Fibroblast of the aortic adventitia (primary cell): ENCODE data around the gene GABRG2. TPM values are rescaled to one million over a fixed set of nuclear protein-coding genes. Genes with fewer than 3 reads are reported as not detected.

Experiments
- DNase-seq: peaks from one replicate; pipeline ENCODE4 v3.0.0-alpha.2; 2010; ENCODE audit warnings: low read depth
- H3K4me3 ChIP-seq: 2 replicates; pipeline ENCODE4 v1.5.1; 2011; ENCODE audit warnings: low read depth, mild to moderate bottlenecking, control low read depth, low read length, moderate library complexity
- CTCF ChIP-seq: IDR thresholded peaks from 2 replicates; pipeline ENCODE4 v1.5.1; 2011; ENCODE audit warnings: mild to moderate bottlenecking, low read length, control low read depth, inconsistent platforms; ENCODE audit not compliant: insufficient read depth
- total RNA-seq: library from RNA; depleted of rRNA; stranded (reverse); fragments of >200 nt; gene quantifications from 2 replicates; pipeline ENCODE4 v1.2.3, GENCODE V29; 2012; ENCODE audit warnings: low replicate concordance

The GABRG2 gene
- total RNA-seq, 1 donor: not detected

GRCh38 chr5:162174358-162174974 is 106.9 kb downstream of the GABRG2 start:
- no peak for TF ChIP-seq CTCF
- H3K4me3 ChIP-seq: no peak overlapping the region
- DNase-seq: no peak

GRCh38 chr5:162187371-162187770 is 119.8 kb downstream of the GABRG2 start:
- H3K4me3 ChIP-seq: no peak overlapping the region
- no peak for DNase-seq
- TF ChIP-seq CTCF: no peak

- TF ChIP-seq CTCF: no peak
- no peak overlapping the region for H3K4me3 ChIP-seq
- DNase-seq: no peak
Measured at GRCh38 chr5:162189719-162190118, 122.1 kb downstream of the GABRG2 start.

GRCh38 chr5:162193012-162193411 is 125.4 kb downstream of the GABRG2 start:
- DNase-seq: no peak
- no peak for TF ChIP-seq CTCF
- no peak overlapping the region for H3K4me3 ChIP-seq

- no peak for DNase-seq
- no peak overlapping the region for H3K4me3 ChIP-seq
- no peak for TF ChIP-seq CTCF
Measured at GRCh38 chr5:162196351-162196750, 128.8 kb downstream of the GABRG2 start.

- H3K4me3 ChIP-seq: no peak overlapping the region
- no peak for TF ChIP-seq CTCF
- no peak for DNase-seq
Measured at GRCh38 chr5:162202285-162202880, 134.8 kb downstream of the GABRG2 start.

Other genes with a start within 250 kb of the GABRG2 start
- not detected in 2 replicates for gene GABRA1, start 219.7 kb upstream of the GABRG2 start, total RNA-seq